ENCODE results near the gene SMG9. TPM values are rescaled to one million over a fixed set of nuclear protein-coding genes. Genes with fewer than 3 reads are reported as not detected.

The SMG9 gene
- total RNA-seq, 3 donors from 2014 or later, result 10.6 to 29.9 (median 20.6) TPM

DNA sequence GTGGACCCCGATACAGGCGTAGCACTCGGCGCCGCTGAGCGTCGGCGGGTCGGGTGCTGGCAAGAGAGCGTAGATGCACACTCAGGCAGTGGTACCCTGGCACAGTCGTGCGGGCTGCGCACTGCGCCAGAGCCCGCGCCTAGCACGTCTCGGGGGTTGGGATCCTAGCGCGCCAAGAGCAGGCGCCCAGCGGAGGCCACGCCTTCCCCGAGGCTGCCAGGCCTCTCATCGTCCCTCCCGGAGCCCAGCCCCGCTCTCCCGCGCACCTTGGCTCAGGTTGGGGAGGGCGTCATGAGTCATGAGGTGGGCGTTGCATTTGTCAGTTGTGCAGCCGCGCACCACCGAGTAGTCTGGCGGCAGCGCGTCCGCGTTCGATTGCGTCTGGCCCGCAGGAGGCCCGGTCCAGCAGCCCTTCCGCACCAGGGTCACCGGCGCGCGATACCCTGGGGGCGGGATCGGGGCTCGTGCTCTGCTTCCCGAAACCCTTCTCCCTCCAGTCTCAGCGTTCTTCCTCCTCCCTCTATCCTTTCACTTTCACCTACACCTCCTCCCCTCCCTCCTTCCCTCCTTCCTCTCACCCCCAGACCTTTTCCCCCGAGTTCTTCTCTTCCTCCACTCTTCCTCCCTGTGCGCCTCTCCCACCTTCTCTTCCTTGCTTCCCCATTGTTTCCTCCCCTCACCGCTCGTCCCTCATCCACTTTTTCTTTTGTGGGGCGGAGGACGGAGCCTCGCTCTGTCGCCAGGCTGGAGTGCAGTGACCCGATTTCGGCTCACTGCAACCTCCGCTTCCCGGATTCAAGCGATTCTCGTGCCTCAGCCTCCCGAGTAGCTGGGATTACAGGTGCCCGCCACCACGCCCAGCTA, 44.0 kb upstream of the SMG9 start:
- H3K27me3 ChIP-seq, result no peaks in the 10 kb centered on the region

DNA sequence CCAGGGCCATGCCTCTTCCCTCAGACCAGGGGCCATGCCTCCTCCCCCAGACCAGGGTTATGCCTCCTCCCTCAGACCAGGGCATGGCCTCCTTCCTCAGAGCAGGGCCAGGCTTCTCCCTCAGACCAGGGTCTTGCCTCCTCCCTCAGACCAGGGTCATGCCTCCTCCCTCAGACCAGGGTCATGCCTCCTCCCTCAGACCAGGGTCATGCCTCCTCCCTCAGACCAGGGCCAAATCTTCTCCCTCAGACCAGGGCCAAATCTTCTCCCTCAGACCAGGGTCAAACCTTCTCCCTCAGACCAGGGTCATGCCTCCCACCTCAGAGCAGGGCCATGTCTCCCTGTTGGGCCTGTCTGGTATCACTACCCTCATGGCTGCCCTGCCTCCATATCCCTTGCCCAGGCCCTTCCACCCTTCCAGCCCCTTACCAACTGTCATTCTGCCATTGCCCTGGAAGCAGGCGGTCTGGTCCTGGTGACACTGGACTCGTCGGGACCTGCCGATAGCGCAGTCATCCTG, 43.3 kb upstream of the SMG9 start:
- no peaks in the 10 kb centered on the region for H3K36me3 ChIP-seq
- TF ChIP-seq POLR2A (IDR thresholded peaks at IDR 0.05) (no peak), POLR2AphosphoS5 (IDR thresholded peaks at IDR 0.05) (no peak)
- TF ChIP-seq, protein P1, sequence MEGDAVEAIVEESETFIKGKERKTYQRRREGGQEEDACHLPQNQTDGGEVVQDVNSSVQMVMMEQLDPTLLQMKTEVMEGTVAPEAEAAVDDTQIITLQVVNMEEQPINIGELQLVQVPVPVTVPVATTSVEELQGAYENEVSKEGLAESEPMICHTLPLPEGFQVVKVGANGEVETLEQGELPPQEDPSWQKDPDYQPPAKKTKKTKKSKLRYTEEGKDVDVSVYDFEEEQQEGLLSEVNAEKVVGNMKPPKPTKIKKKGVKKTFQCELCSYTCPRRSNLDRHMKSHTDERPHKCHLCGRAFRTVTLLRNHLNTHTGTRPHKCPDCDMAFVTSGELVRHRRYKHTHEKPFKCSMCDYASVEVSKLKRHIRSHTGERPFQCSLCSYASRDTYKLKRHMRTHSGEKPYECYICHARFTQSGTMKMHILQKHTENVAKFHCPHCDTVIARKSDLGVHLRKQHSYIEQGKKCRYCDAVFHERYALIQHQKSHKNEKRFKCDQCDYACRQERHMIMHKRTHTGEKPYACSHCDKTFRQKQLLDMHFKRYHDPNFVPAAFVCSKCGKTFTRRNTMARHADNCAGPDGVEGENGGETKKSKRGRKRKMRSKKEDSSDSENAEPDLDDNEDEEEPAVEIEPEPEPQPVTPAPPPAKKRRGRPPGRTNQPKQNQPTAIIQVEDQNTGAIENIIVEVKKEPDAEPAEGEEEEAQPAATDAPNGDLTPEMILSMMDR (IDR thresholded peaks at IDR 0.05), result no peak
- no peaks in the 10 kb centered on the region for H3K4me1 ChIP-seq
- peak overlapping the region in 1 of 2 donors; percentile 41 for H3K27ac ChIP-seq
- no peak for DNase-seq (ENCODE audit: low spot score in 2 of 2)
- no peaks in the 10 kb centered on the region for H3K27me3 ChIP-seq
- peak overlapping the region; percentile 52 to 68 (median 61) for H3K4me3 ChIP-seq
- intact Hi-C loops (cut with DNase I; ENCODE audit: low total_unique reads), result loop anchor here (2.0 kb wide), 1 partner anchor 27 kb away; no protein-coding TSS in a partner anchor
- H3K9me3 ChIP-seq, result no peaks in the 10 kb centered on the region

More for the DNA sequence above, 44.0 kb upstream of the SMG9 start:
- DNase-seq (ENCODE audit: low spot score in 2 of 2), result peak; percentile 71 to 80
- intact Hi-C loops (cut with DNase I; ENCODE audit: low total_unique reads), result loop anchor here (2.0 kb wide), 1 partner anchor 28 kb away; no protein-coding TSS in a partner anchor
- Histone ChIP-seq H3K4me3 (peak overlapping the region; percentile 52 to 68 (median 61)), H3K4me1 (no peaks in the 10 kb centered on the region), H3K9me3 (no peaks in the 10 kb centered on the region), H3K27ac (peak overlapping the region; percentile 41 to 65), H3K36me3 (no peaks in the 10 kb centered on the region)
- no peak for TF ChIP-seq POLR2A (IDR thresholded peaks at IDR 0.05)
- TF ChIP-seq, protein P1 (IDR thresholded peaks at IDR 0.05), result no peak
- peak in 1 of 3 donors; percentile 81 for TF ChIP-seq POLR2AphosphoS5 (IDR thresholded peaks at IDR 0.05)

DNA sequence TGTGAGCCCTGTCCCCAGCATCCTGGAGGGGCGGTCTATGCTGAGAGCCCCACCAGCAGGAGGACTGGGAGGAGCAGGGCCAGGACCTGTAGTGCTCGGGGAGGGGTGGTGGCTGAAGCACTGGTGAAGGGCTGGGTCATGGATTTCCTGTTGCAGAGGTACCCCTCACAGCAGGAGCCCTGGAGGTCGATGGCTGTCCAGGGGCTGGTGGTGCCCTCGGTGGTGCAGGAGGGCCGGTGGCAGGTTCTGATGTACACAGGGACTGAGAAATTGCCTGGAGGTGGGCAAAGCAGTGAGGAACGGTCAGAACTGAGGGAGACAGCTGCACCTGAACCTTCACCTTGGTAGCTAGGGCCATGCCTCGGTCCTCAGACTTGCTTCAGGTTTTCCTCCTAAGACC, 42.8 kb upstream of the SMG9 start:
- Histone ChIP-seq H3K4me3 (no peak overlapping the region), H3K4me1 (no peaks in the 10 kb centered on the region), H3K9me3 (no peaks in the 10 kb centered on the region), H3K27ac (no peak overlapping the region), H3K27me3 (no peaks in the 10 kb centered on the region), H3K36me3 (no peaks in the 10 kb centered on the region)
- DNase-seq (ENCODE audit: low spot score in 2 of 2), result no peak
- TF ChIP-seq, protein P1 (IDR thresholded peaks at IDR 0.05), result no peak
- TF ChIP-seq POLR2AphosphoS5 (IDR thresholded peaks at IDR 0.05), result no peak
- TF ChIP-seq POLR2A (IDR thresholded peaks at IDR 0.05), result no peak
- intact Hi-C loops (cut with DNase I; ENCODE audit: low total_unique reads), result no loop called here

DNA sequence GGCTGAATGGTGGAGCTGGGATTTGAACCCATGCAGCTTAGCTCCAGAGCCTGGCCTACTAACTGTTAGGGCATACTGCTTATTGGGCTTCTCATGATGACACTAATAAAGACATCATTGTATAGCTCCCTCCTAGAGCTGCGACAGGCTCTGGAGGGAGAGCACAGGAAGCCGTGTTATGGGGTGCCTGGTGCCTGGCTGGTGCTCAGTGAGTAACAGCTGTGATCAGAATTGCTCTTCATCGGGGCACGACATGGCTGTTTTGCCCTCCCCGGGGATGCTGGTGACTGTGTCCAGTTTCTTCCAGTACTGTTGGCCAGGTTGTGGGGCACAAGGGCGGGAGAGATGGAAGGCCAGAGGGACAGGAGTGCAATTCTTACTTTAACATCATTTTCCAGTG, 42.4 kb upstream of the SMG9 start:
- no peak overlapping the region for H3K4me3 ChIP-seq
- no peaks in the 10 kb centered on the region for H3K36me3 ChIP-seq
- TF ChIP-seq POLR2A (IDR thresholded peaks at IDR 0.05) (no peak), POLR2AphosphoS5 (IDR thresholded peaks at IDR 0.05) (no peak)
- TF ChIP-seq, protein P1 (IDR thresholded peaks at IDR 0.05), result no peak
- no peaks in the 10 kb centered on the region for H3K9me3 ChIP-seq
- intact Hi-C loops (cut with DNase I; ENCODE audit: low total_unique reads), result no loop called here
- H3K27me3 ChIP-seq, result no peaks in the 10 kb centered on the region
- DNase-seq (ENCODE audit: low spot score in 2 of 2), result no peak
- H3K27ac ChIP-seq, result no peak overlapping the region
- no peaks in the 10 kb centered on the region for H3K4me1 ChIP-seq

DNA sequence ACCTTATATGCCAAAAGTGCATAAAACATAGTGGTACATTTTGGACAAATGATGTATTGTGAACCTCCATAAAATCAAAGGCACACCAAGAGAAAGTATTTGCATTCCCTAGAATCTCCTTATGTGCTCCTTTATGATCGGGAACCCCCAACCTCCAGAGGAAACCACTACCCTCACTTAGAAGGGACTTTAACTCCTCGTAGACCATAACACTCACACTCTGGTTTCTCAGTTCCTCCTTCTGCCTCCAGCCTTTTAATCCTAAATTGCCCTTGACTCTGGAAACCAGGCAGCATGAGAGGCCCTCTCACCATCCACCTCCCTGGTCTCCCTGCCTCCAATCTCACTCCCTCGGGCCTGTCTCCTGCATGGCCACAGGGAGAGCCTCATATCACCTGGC, 35.8 kb upstream of the SMG9 start:
- no peak overlapping the region for H3K4me3 ChIP-seq
- no peaks in the 10 kb centered on the region for H3K9me3 ChIP-seq
- no peak for DNase-seq (ENCODE audit: low spot score in 2 of 2)
- intact Hi-C loops (cut with DNase I; ENCODE audit: low total_unique reads), result no loop called here
- no peaks in the 10 kb centered on the region for H3K27me3 ChIP-seq
- no peak overlapping the region for H3K27ac ChIP-seq
- H3K36me3 ChIP-seq, result no peaks in the 10 kb centered on the region
- TF ChIP-seq POLR2A (IDR thresholded peaks at IDR 0.05) (no peak), POLR2AphosphoS5 (IDR thresholded peaks at IDR 0.05) (no peak)
- TF ChIP-seq, protein P1 (IDR thresholded peaks at IDR 0.05), result no peak
- H3K4me1 ChIP-seq, result no peaks in the 10 kb centered on the region

Measured in breast epithelium (tissue), 4 donors.